ENCODE data around the gene RARG.

Gene RARG

GRCh38 chr12:53244337-53244736 lies 12.3 kb upstream of the RARG start:
- no peak for DNase-seq (ENCODE audit: low read depth)

GRCh38 chr12:53241623-53242412 lies 9.8 kb upstream of the RARG start:
- DNase-seq (ENCODE audit: low read depth), result no peak

- DNase-seq (ENCODE audit: low read depth), result no peak
Observed at GRCh38 chr12:53239643-53240258, 7.7 kb upstream of the RARG start.

GRCh38 chr12:53236443-53237111 lies 4.6 kb upstream of the RARG start:
- no peak for DNase-seq (ENCODE audit: low read depth)

GRCh38 chr12:53235742-53236442 lies 3.9 kb upstream of the RARG start:
- no peak for DNase-seq (ENCODE audit: low read depth)

- no peak for DNase-seq (ENCODE audit: low read depth)
Observed at GRCh38 chr12:53235164-53235563, 3.2 kb upstream of the RARG start.

- no peak for DNase-seq (ENCODE audit: low read depth)
Observed at GRCh38 chr12:53234271-53234914, 2.4 kb upstream of the RARG start.

GRCh38 chr12:53233671-53234121 lies 1.7 kb upstream of the RARG start:
- DNase-seq (ENCODE audit: low read depth), result no peak

- peak; percentile 65 for DNase-seq (ENCODE audit: low read depth)
Observed at GRCh38 chr12:53232646-53233461, 845 bp upstream of the RARG start.

- peak; percentile 43 for DNase-seq (ENCODE audit: low read depth)
Observed at GRCh38 chr12:53231671-53231920, 413 bp downstream of the RARG start.

GRCh38 chr12:53230108-53230845 lies 1.7 kb downstream of the RARG start:
- DNase-seq (ENCODE audit: low read depth), result no peak

- DNase-seq (ENCODE audit: low read depth), result no peak
Observed at GRCh38 chr12:53229454-53229853, 2.6 kb downstream of the RARG start.

GRCh38 chr12:53227836-53228235 lies 4.2 kb downstream of the RARG start:
- no peak for DNase-seq (ENCODE audit: low read depth)

- no peak for DNase-seq (ENCODE audit: low read depth)
Observed at GRCh38 chr12:53227341-53227740, 4.7 kb downstream of the RARG start.

GRCh38 chr12:53226815-53227214 lies 5.2 kb downstream of the RARG start:
- DNase-seq (ENCODE audit: low read depth), result no peak

- DNase-seq (ENCODE audit: low read depth), result no peak
Observed at GRCh38 chr12:53225635-53226424, 6.2 kb downstream of the RARG start.

GRCh38 chr12:53224897-53225634 lies 6.9 kb downstream of the RARG start:
- no peak for DNase-seq (ENCODE audit: low read depth)

- peak; percentile 41 for DNase-seq (ENCODE audit: low read depth)
Observed at GRCh38 chr12:53224061-53224896, 7.7 kb downstream of the RARG start.

Measured in EH (cell line).